ENCODE results near the gene SPDEF. TPM values are rescaled to one million over a fixed set of nuclear protein-coding genes. Genes with fewer than 3 reads are reported as not detected.

The SPDEF gene
- total RNA-seq, 2 experiments from 2014 or later = 0.34 to 0.54 TPM

- Histone ChIP-seq H3K27ac (ENCODE audit: low read depth, low read length, poor library complexity, severe bottlenecking) (no peak overlapping the region), H3K36me3 (ENCODE audit: insufficient read depth, low read length) (no peaks in the 10 kb centered on the region), H4K20me1 (ENCODE audit: insufficient read depth, low read length) (no peaks in the 10 kb centered on the region), H2AFZ (ENCODE audit: low read length) (no peak overlapping the region), H3K9me3 (ENCODE audit: low read length) (no peaks in the 10 kb centered on the region), H3K9me2 (ENCODE audit: insufficient read depth, low read length) (no peaks in the 10 kb centered on the region), H3K4me3 (ENCODE audit: low read depth, low read length, poor library complexity, severe bottlenecking) (no peak overlapping the region), H3K4me1 (ENCODE audit: insufficient read depth, low read length, poor library complexity, severe bottlenecking) (no peaks in the 10 kb centered on the region), H3K79me2 (ENCODE audit: insufficient read depth, low read depth, low read length) (no peaks in the 10 kb centered on the region), H3K4me2 (ENCODE audit: low read length) (no peak overlapping the region)
- ChIA-PET CTCF (ENCODE audit: unreplicated experiment) (interaction anchor here (0.7 kb wide), 1 partner anchor 8 kb away, joined by 3 read pairs; no protein-coding TSS in a partner anchor), POLR2A (interaction anchor here (0.5 kb wide), 2 partner anchors 396 to 1326 kb away, joined by 4 read pairs; no protein-coding TSS in a partner anchor)
- no peak for DNase-seq (ENCODE audit: low spot score)
- no TSS peak for BruUV-seq (replicated peaks)
- no peak for TF ChIP-seq CTCF (conservative IDR thresholded peaks at IDR 0.05; ENCODE audit: low read length)
- no peak for TF ChIP-seq EZH2phosphoT487 (IDR thresholded peaks at IDR 0.05; ENCODE audit: borderline replicate concordance, low read depth, low read length)
- intact Hi-C loops (cut with micrococcal nuclease; ENCODE audit: unreplicated experiment) = no loop called here
Observed at GRCh38 chr6:34546551-34547321, 9.4 kb downstream of the SPDEF start.

GRCh38 chr6:34544776-34545471 lies 11.2 kb downstream of the SPDEF start:
- ChIA-PET POLR2A (no interaction called here), CTCF (ENCODE audit: unreplicated experiment) (no interaction called here)
- TF ChIP-seq CTCF (conservative IDR thresholded peaks at IDR 0.05; ENCODE audit: low read length) (no peak), EZH2phosphoT487 (IDR thresholded peaks at IDR 0.05; ENCODE audit: borderline replicate concordance, low read depth, low read length) (no peak)

More at GRCh38 chr6:34544776-34545471, 11.2 kb downstream of the SPDEF start:
- Histone ChIP-seq H3K4me2 (ENCODE audit: low read length) (no peak overlapping the region), H4K20me1 (ENCODE audit: insufficient read depth, low read length) (no peaks in the 10 kb centered on the region), H3K4me3 (ENCODE audit: low read depth, low read length, poor library complexity, severe bottlenecking) (no peak overlapping the region), H3K27ac (ENCODE audit: low read depth, low read length, poor library complexity, severe bottlenecking) (no peak overlapping the region), H3K9me3 (ENCODE audit: low read length) (no peaks in the 10 kb centered on the region), H3K36me3 (ENCODE audit: insufficient read depth, low read length) (no peaks in the 10 kb centered on the region), H2AFZ (ENCODE audit: low read length) (no peak overlapping the region), H3K79me2 (ENCODE audit: insufficient read depth, low read depth, low read length) (no peaks in the 10 kb centered on the region), H3K9me2 (ENCODE audit: insufficient read depth, low read length) (no peaks in the 10 kb centered on the region), H3K4me1 (ENCODE audit: insufficient read depth, low read length, poor library complexity, severe bottlenecking) (no peaks in the 10 kb centered on the region)
- no TSS peak for BruUV-seq (replicated peaks)
- intact Hi-C loops (cut with micrococcal nuclease; ENCODE audit: unreplicated experiment) = no loop called here
- DNase-seq (ENCODE audit: low spot score) = no peak
